ENCODE measurements around the gene TRIM63.

TRIM63 gene

GRCh38 chr1:26050248-26050640 lies 17.2 kb downstream of the TRIM63 start:
- Histone ChIP-seq H3K36me3 (ENCODE audit: control insufficient read depth, insufficient read depth, low read length) (no peaks in the 10 kb centered on the region), H3K27me3 (replicated peaks; ENCODE audit: control insufficient read depth, insufficient read depth, low read length) (no peaks in the 10 kb centered on the region; the same call in 1 of the 2 replicates), H3K4me3 (replicated peaks; ENCODE audit: low read depth, low read length) (no peak overlapping the region)
- DNase-seq (ENCODE audit: extremely low read depth, insufficient read length), result no peak
- no peak for TF ChIP-seq CTCF (IDR thresholded peaks at IDR 0.05; ENCODE audit: insufficient read depth, low read length, poor library complexity, severe bottlenecking)

- Histone ChIP-seq H3K36me3 (ENCODE audit: control insufficient read depth, insufficient read depth, low read length) (no peaks in the 10 kb centered on the region), H3K27me3 (replicated peaks; ENCODE audit: control insufficient read depth, insufficient read depth, low read length) (peaks cover 1% of the 10 kb centered on the region; the same call in 1 of the 2 replicates), H3K4me3 (replicated peaks; ENCODE audit: low read depth, low read length) (no peak overlapping the region)
- DNase-seq (ENCODE audit: extremely low read depth, insufficient read length), result no peak
- TF ChIP-seq CTCF (IDR thresholded peaks at IDR 0.05; ENCODE audit: insufficient read depth, low read length, poor library complexity, severe bottlenecking), result no peak
Observed at GRCh38 chr1:26049531-26050247, 17.7 kb downstream of the TRIM63 start.

- no peak for DNase-seq (ENCODE audit: extremely low read depth, insufficient read length)
- peaks cover 1% of the 10 kb centered on the region; the same call in 1 of the 2 replicates for H3K27me3 ChIP-seq (replicated peaks; ENCODE audit: control insufficient read depth, insufficient read depth, low read length)
- no peak for TF ChIP-seq CTCF (IDR thresholded peaks at IDR 0.05; ENCODE audit: insufficient read depth, low read length, poor library complexity, severe bottlenecking)
- no peaks in the 10 kb centered on the region for H3K36me3 ChIP-seq (ENCODE audit: control insufficient read depth, insufficient read depth, low read length)
- no peak overlapping the region for H3K4me3 ChIP-seq (replicated peaks; ENCODE audit: low read depth, low read length)
Observed at GRCh38 chr1:26047278-26047874, 20.1 kb downstream of the TRIM63 start.

- TF ChIP-seq CTCF (IDR thresholded peaks at IDR 0.05; ENCODE audit: insufficient read depth, low read length, poor library complexity, severe bottlenecking), result no peak
- H3K36me3 ChIP-seq (ENCODE audit: control insufficient read depth, insufficient read depth, low read length), result no peaks in the 10 kb centered on the region
- H3K27me3 ChIP-seq (replicated peaks; ENCODE audit: control insufficient read depth, insufficient read depth, low read length), result peaks cover 1% of the 10 kb centered on the region; the same call in 1 of the 2 replicates
- DNase-seq (ENCODE audit: extremely low read depth, insufficient read length), result no peak
- H3K4me3 ChIP-seq (replicated peaks; ENCODE audit: low read depth, low read length), result no peak overlapping the region
Observed at GRCh38 chr1:26046246-26047095, 21.0 kb downstream of the TRIM63 start.

GRCh38 chr1:26045722-26046245 lies 21.6 kb downstream of the TRIM63 start, which contains the start of gene SLC30A2:
Gene SLC30A2 (minus strand): TSS chr1:26046118. CDS start chr1:26045896, 222 bp downstream.
- DNase-seq (ENCODE audit: extremely low read depth, insufficient read length), result no peak
- Histone ChIP-seq H3K27me3 (replicated peaks; ENCODE audit: control insufficient read depth, insufficient read depth, low read length) (peaks cover 1% of the 10 kb centered on the region), H3K4me3 (replicated peaks; ENCODE audit: low read depth, low read length) (no peak within 1 kb of the TSS), H3K36me3 (ENCODE audit: control insufficient read depth, insufficient read depth, low read length) (no peaks in the 10 kb centered on the region)
- TF ChIP-seq CTCF (IDR thresholded peaks at IDR 0.05; ENCODE audit: insufficient read depth, low read length, poor library complexity, severe bottlenecking), result no peak

Data from GM06990 (cell line).